H1 (cell line): ENCODE data around the gene SYNPO. TPM values are rescaled to one million over a fixed set of nuclear protein-coding genes. Genes with fewer than 3 reads are reported as not detected.
A peak's percentile ranks its signal among the peaks of the same experiment; 100 is the strongest.

Experiments
- CTCF ChIA-PET: fragments of 300-600 bp; sonication (Branson Sonifier 250); formaldehyde crosslinking; loops from one replicate; lab custom pipeline; 2021; ENCODE audit not compliant: partially characterized antibody; lab: Charles Lee
- POLR2A ChIA-PET: fragments of 300-600 bp; sonication (Branson Sonifier 250); formaldehyde crosslinking; loops from one replicate; lab custom pipeline; 2021; ENCODE audit warnings: inconsistent platforms; ENCODE audit not compliant: partially characterized antibody; lab: Charles Lee
- DNase-seq, 2 experiments: peaks; one replicate each; pipeline versions ENCODE4 v3.0.0 to v3.0.0-alpha.2; 2010 to 2022; ENCODE audit warnings: low spot score in 2 of 2, low read depth in 1 of 2, mixed read lengths in 1 of 2
- FAIRE-seq: peaks from 2 replicates; lab custom pipeline; 2011; peaks lifted over from hg19 to GRCh38; lab: Jason Lieb, UNC
- H2AFZ ChIP-seq: 2 replicates; pipeline ENCODE4 v1.8.1; 2012; ENCODE audit warnings: low read length, inconsistent platforms
- H2AK5ac ChIP-seq: 2 replicates; pipeline ENCODE4 v1.6.1; 2013; ENCODE audit warnings: low read depth, low read length
- H2BK120ac ChIP-seq: replicated peaks from 2 replicates; pipeline ENCODE3; 2013; ENCODE audit warnings: low read depth, low read length, inconsistent platforms
- H2BK12ac ChIP-seq: 2 replicates; pipeline ENCODE4 v1.6.1; 2013; ENCODE audit warnings: low read depth, low read length
- H2BK15ac ChIP-seq: 2 replicates; pipeline ENCODE4 v1.6.1; 2013; ENCODE audit warnings: low read length
- H2BK20ac ChIP-seq: 2 replicates; pipeline ENCODE4 v1.6.1; 2013; ENCODE audit warnings: low read length
- H2BK5ac ChIP-seq: 2 replicates; pipeline ENCODE4 v1.6.1; 2013; ENCODE audit warnings: low read depth, low read length
- H3K14ac ChIP-seq: 2 replicates; pipeline ENCODE4 v1.6.1; 2013; ENCODE audit warnings: inconsistent platforms; ENCODE audit not compliant: insufficient read length
- H3K18ac ChIP-seq: 2 replicates; pipeline ENCODE4 v1.6.1; 2013; ENCODE audit warnings: low read length; ENCODE audit errors: extremely low read depth
- H3K23ac ChIP-seq: 2 replicates; pipeline ENCODE4 v1.6.1; 2013; ENCODE audit warnings: inconsistent platforms; ENCODE audit not compliant: insufficient read length
- H3K23me2 ChIP-seq: 2 replicates; pipeline ENCODE4 v1.6.1; 2013; ENCODE audit warnings: low read depth, low read length
- H3K27ac ChIP-seq: 2 replicates; pipeline ENCODE4 v1.6.1; 2011; ENCODE audit warnings: low read depth, low read length, inconsistent platforms
- H3K27me3 ChIP-seq, 4 experiments: replicated peaks in 1 of 4; 1 replicate in 1 of 4; 2 replicates in 3 of 4; pipeline versions ENCODE4 v1.6.1 to v1.8.1; 2011 to 2013; ENCODE audit warnings: low read length in 3 of 4, mild to moderate bottlenecking in 3 of 4, inconsistent platforms in 2 of 4, mixed read lengths in 2 of 4, moderate library complexity in 1 of 4; ENCODE audit not compliant: control insufficient read depth in 3 of 4, insufficient read depth in 3 of 4; ENCODE audit errors: extremely low read depth in 1 of 4
- H3K36me3 ChIP-seq, 4 experiments: 2 replicates each; pipeline versions ENCODE4 v1.6.1 to v1.8.1; 2011 to 2013; ENCODE audit warnings: mild to moderate bottlenecking in 4 of 4, low read length in 3 of 4, moderate library complexity in 2 of 4, control low read depth in 1 of 4, inconsistent platforms in 1 of 4; ENCODE audit not compliant: insufficient read depth in 4 of 4, control insufficient read depth in 2 of 4
- H3K4ac ChIP-seq: replicated peaks from 2 replicates; pipeline ENCODE3; 2013; ENCODE audit warnings: low read length, low read depth, mixed read lengths, inconsistent platforms; ENCODE audit not compliant: insufficient read length
- H3K4me1 ChIP-seq, 4 experiments: replicated peaks in 1 of 4; 1 replicate in 1 of 4; 2 replicates in 3 of 4; pipeline versions ENCODE4 v1.6.1 to v1.8.1; 2011 to 2013; ENCODE audit warnings: low read length in 3 of 4, inconsistent platforms in 2 of 4, mixed read lengths in 1 of 4; ENCODE audit not compliant: insufficient read depth in 4 of 4, control insufficient read depth in 3 of 4
- H3K4me2 ChIP-seq, 2 experiments: 2 replicates each; pipeline versions ENCODE4 v1.6.1 to v1.8.1; 2011 to 2013; ENCODE audit warnings: low read depth in 2 of 2, low read length in 2 of 2, control low read depth in 1 of 2, inconsistent platforms in 1 of 2, mild to moderate bottlenecking in 1 of 2; ENCODE audit not compliant: insufficient read depth in 1 of 2
- H3K4me3 ChIP-seq, 4 experiments: fragments of 200-600, 300-600 bp in 1 of 4; sonication (generic), shearing (Covaris generic), sonication (Bioruptor Twin) in 1 of 4; 2 replicates each; pipeline versions ENCODE4 v1.5.1 to v1.8.1; 2011 to 2016; ENCODE audit warnings: low read length in 4 of 4, low read depth in 3 of 4, control low read depth in 2 of 4, inconsistent platforms in 2 of 4, mild to moderate bottlenecking in 2 of 4, mixed read lengths in 1 of 4, moderate library complexity in 1 of 4; ENCODE audit not compliant: insufficient read depth in 2 of 4; ENCODE audit errors: extremely low read depth in 1 of 4
- H3K56ac ChIP-seq: replicated peaks from 2 replicates; pipeline ENCODE3; 2013; ENCODE audit warnings: low read depth, mild to moderate bottlenecking, mixed read lengths, low read length, inconsistent platforms; ENCODE audit not compliant: insufficient read length
- H3K79me1 ChIP-seq: 2 replicates; pipeline ENCODE4 v1.6.1; 2013; ENCODE audit warnings: low read depth, low read length, control low read depth
- H3K79me2 ChIP-seq, 2 experiments: 2 replicates each; pipeline versions ENCODE4 v1.6.1 to v1.8.1; 2012 to 2013; ENCODE audit warnings: low read length in 2 of 2, mild to moderate bottlenecking in 2 of 2, inconsistent platforms in 1 of 2; ENCODE audit not compliant: insufficient read depth in 2 of 2, control insufficient read depth in 1 of 2
- H3K9ac ChIP-seq, 4 experiments: replicated peaks in 1 of 4; 1 replicate in 1 of 4; 2 replicates in 3 of 4; pipeline versions ENCODE4 v1.6.1 to v1.8.1; 2011 to 2013; ENCODE audit warnings: low read depth in 3 of 4, low read length in 3 of 4, control low read depth in 2 of 4, mild to moderate bottlenecking in 2 of 4, moderate library complexity in 2 of 4, inconsistent platforms in 1 of 4; ENCODE audit errors: extremely low read depth in 1 of 4
- H3K9me3 ChIP-seq, 2 experiments: 2 replicates each; pipeline versions ENCODE4 v1.6.1 to v1.8.1; 2012 to 2013; ENCODE audit warnings: mild to moderate bottlenecking in 2 of 2, moderate library complexity in 2 of 2, control low read depth in 1 of 2, inconsistent platforms in 1 of 2, low read depth in 1 of 2, low read length in 1 of 2, mixed read lengths in 1 of 2; ENCODE audit not compliant: insufficient read depth in 2 of 2
- H4K20me1 ChIP-seq, 2 experiments: replicated peaks in 1 of 2; 2 replicates each; pipeline versions ENCODE3 to v1.8.1; 2011 to 2013; ENCODE audit warnings: inconsistent platforms in 2 of 2, low read length in 2 of 2, mild to moderate bottlenecking in 1 of 2; ENCODE audit not compliant: insufficient read depth in 2 of 2, control insufficient read depth in 1 of 2
- H4K5ac ChIP-seq: 2 replicates; pipeline ENCODE4 v1.6.1; 2013; ENCODE audit warnings: low read length, low read depth, mixed read lengths, inconsistent platforms; ENCODE audit not compliant: insufficient read length
- H4K8ac ChIP-seq: 2 replicates; pipeline ENCODE4 v1.8.0; 2013; ENCODE audit warnings: mild to moderate bottlenecking, moderate library complexity, low read length, inconsistent platforms; ENCODE audit not compliant: insufficient read depth; ENCODE audit errors: extremely low read depth
- H4K91ac ChIP-seq: replicated peaks from 2 replicates; pipeline ENCODE3; 2013; ENCODE audit warnings: low read length, mixed read lengths, inconsistent platforms; ENCODE audit not compliant: insufficient read length
- BCL11A ChIP-seq, 2 experiments: IDR thresholded peaks; one replicate each; pipeline ENCODE4 v1.6.1; 2011; ENCODE audit warnings: low read depth in 2 of 2, low read length in 2 of 2, mild to moderate bottlenecking in 2 of 2
- CEBPB ChIP-seq: IDR thresholded peaks from 2 replicates; pipeline ENCODE4 v1.6.1; 2012; ENCODE audit warnings: low read depth, low read length
- E2F6 ChIP-seq: IDR thresholded peaks from 2 replicates; pipeline ENCODE4 v1.6.1; 2012; ENCODE audit warnings: inconsistent platforms
- HDAC2 ChIP-seq, 2 experiments: fragments of 300-600 bp in 1 of 2; sonication (generic) in 1 of 2; IDR thresholded peaks; 2 replicates each; pipeline ENCODE4 v1.6.1; 2011 to 2012; ENCODE audit warnings: low read depth in 2 of 2, low read length in 2 of 2, mild to moderate bottlenecking in 2 of 2, moderate library complexity in 2 of 2, borderline replicate concordance in 1 of 2, inconsistent platforms in 1 of 2
- RFX5 ChIP-seq: IDR thresholded peaks from 2 replicates; pipeline ENCODE4 v1.6.1; 2011; ENCODE audit warnings: low read depth, low read length, improper control_type of control experiment, borderline replicate concordance
- SAP30 ChIP-seq: fragments of 300-600 bp; sonication (generic); IDR thresholded peaks from 2 replicates; pipeline ENCODE4 v1.7.1; 2012; ENCODE audit warnings: low read length, moderate library complexity, mild to moderate bottlenecking, inconsistent platforms; ENCODE audit not compliant: insufficient read depth, insufficient replicate concordance
- WGBS, 2 experiments: shearing (Covaris generic) in 1 of 2; methylation state at CpG; one replicate each; pipeline versions ENCODE4 v1.1.6 to v1.1.7; 2013 to 2015; ENCODE audit warnings: low lambda C conversion rate in 2 of 2, mixed read lengths in 2 of 2, inconsistent platforms in 1 of 2, low coverage in 1 of 2, missing lambda C conversion rate in 1 of 2; ENCODE audit not compliant: insufficient replicate concordance in 2 of 2, insufficient coverage in 1 of 2, insufficient read length in 1 of 2; ENCODE audit errors: extremely low coverage in 1 of 2, missing lambda C conversion rate in 1 of 2; 5-methylcytosine and 5-hydroxymethylcytosine counted together
- polyA plus RNA-seq, 7 experiments: library from polyadenylated mRNA; depleted of rRNA in 3 of 7; stranded (reverse) in 5 of 7; unstranded in 2 of 7; fragments of >200 nt in 5 of 7; fragments of 200-250 nt in 2 of 7; gene quantifications; 1 replicate in 5 of 7; 2 replicates in 1 of 7; 4 replicates in 1 of 7; pipeline versions ENCODE4 v1.2.1 to v1.2.3, GENCODE V29; 2011 to 2013; ENCODE audit warnings: missing spikeins in 2 of 7, mixed read lengths in 2 of 7
- total RNA-seq: library from RNA; stranded (reverse); fragmentation: NEBNext Ultra II Directional; extraction: Animal tissue kit (Norgen Biotek cat#: 25700); gene quantifications from 2 replicates; pipeline ENCODE4 v1.2.1, GENCODE V29; 2021

SYNPO gene
- total and polyA plus RNA-seq, 2 of the 8 experiments (the other 6 are each of a cell fraction or from before 2014, with no cell fraction given) = 2.3 TPM

DNA sequence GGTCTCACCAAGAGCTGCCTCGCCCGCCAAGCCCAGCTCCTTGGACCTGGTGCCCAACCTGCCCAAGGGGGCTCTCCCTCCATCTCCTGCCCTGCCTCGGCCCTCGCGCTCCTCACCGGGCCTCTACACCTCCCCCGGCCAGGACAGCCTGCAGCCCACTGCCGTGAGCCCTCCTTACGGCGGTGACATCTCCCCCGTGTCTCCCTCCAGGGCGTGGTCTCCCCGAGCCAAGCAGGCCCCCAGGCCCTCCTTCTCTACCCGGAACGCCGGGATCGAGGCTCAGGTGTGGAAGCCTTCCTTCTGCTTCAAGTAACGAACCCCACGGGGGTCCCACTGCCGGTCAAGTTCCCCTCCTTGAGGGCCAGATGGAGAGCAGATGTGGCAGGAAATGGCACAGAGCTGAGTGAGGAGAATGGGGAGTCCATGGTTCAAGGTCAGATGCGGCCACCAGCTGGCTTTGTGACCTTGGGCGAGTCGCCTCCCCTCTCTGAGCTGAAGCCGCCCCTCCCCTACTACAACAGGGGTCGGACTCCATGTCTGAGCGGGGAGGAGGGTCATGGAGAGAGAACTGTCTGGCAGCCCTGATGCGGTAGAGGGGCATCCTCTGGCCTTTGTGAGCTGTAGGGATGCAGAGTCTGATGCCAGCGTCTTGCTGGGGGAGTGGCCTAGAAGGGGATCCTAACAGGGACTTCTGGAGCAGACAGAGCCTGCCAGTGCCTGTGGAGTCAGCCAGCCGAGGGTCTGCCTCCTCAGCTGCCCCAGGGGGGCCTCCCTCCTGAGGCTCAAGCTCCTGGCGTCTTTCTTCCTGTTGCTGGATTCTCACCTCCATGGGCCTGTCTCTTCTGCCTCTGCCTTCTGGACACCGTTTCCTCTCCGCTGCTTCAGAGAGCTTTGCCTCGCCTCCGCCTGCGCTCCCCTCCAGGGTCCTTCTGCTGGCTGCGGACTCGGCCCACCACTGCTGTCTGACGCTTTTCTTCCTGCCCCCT is 9.9 kb downstream of the SYNPO start:
- no peak overlapping the region for H3K56ac ChIP-seq
- no peak overlapping the region for H2BK5ac ChIP-seq
- no peaks in the 10 kb centered on the region for H3K9me3 ChIP-seq
- no peak for FAIRE-seq
- no peak overlapping the region for H4K91ac ChIP-seq
- H3K9ac ChIP-seq = no peak overlapping the region
- H3K79me1 ChIP-seq = no peaks in the 10 kb centered on the region
- DNase-seq = no peak
- H3K14ac ChIP-seq = no peak overlapping the region
- no peaks in the 10 kb centered on the region for H4K20me1 ChIP-seq
- POLR2A ChIA-PET = interaction anchor here (0.7 to 0.9 kb wide), 2 partner anchors 11 to 204 kb away, joined by 3 read pairs; no protein-coding TSS in a partner anchor
- no peak overlapping the region for H3K23ac ChIP-seq
- H3K18ac ChIP-seq = no peak overlapping the region
- no peak overlapping the region for H3K4me2 ChIP-seq
- H3K27me3 ChIP-seq = no peaks in the 10 kb centered on the region
- H2BK12ac ChIP-seq = 0 out of 2 replicates have a peak overlapping the region, but pooled peaks have one; percentile 14
- no peak overlapping the region for H3K4ac ChIP-seq
- H4K5ac ChIP-seq = no peak overlapping the region
- H4K8ac ChIP-seq = no peak overlapping the region
- no peak overlapping the region for H2BK120ac ChIP-seq
- no peaks in the 10 kb centered on the region for H3K36me3 ChIP-seq
- no peak for TF ChIP-seq E2F6
- no peak for TF ChIP-seq BCL11A (IDR thresholded peaks at IDR 0.05; ENCODE audit: low read depth in 2 of 2, low read length in 2 of 2)
- TF ChIP-seq HDAC2 (IDR thresholded peaks at IDR 0.05; ENCODE audit: borderline replicate concordance in 1 of 2, low read depth in 2 of 2, low read length in 2 of 2) = no peak
- TF ChIP-seq RFX5 = no peak
- TF ChIP-seq CEBPB = no peak
- TF ChIP-seq SAP30 = no peak
- H3K23me2 ChIP-seq = no peaks in the 10 kb centered on the region
- H2BK15ac ChIP-seq = no peak overlapping the region
- 84% methylated on average over 32 of the region's 38 CpGs; no CpG with 5 or more reads in 1 of the 2 experiments for WGBS, 2 experiments
- peaks cover 0 to 3% (median 3%) of the 10 kb centered on the region in 4 experiments; a peak in 4 of 7 replicates for H3K4me1 ChIP-seq
- CTCF ChIA-PET = interaction anchor here (0.5 to 20.1 kb wide), 13 partner anchors 5 to 893 kb away, joined by 3 to 303 read pairs (median 7); partner anchors contain the start of genes MYOZ3 and SYNPO
- H3K27ac ChIP-seq = no peak overlapping the region; the same call in 1 of the 2 replicates
- no peak overlapping the region for H2BK20ac ChIP-seq
- H2AK5ac ChIP-seq = no peak overlapping the region
- H2AFZ ChIP-seq = no peak overlapping the region
- no peak overlapping the region for H3K4me3 ChIP-seq
- H3K79me2 ChIP-seq = no peaks in the 10 kb centered on the region
